NCI-H446 (cell line): ENCODE results near the gene LRRC73.
"Not testable (repeated sequence)": the region's sequence is repeated elsewhere in the genome, so short reads cannot be mapped to it uniquely, and the experiment has no call there.

ENCODE experiments used
- DNase-seq, 2 experiments: peaks; one replicate each; lab custom pipeline; 2025; lab: John Stamatoyannopoulos, UW

Gene LRRC73

GRCh38 chr6:43461936-43462335 is 48.2 kb downstream of the LRRC73 start:
- DNase-seq: no peak

- no peak for DNase-seq
These were observed 50.1 kb downstream of the LRRC73 start for GRCh38 chr6:43460032-43460431.

- no peak for DNase-seq
These were observed 50.6 kb downstream of the LRRC73 start for GRCh38 chr6:43459535-43459934.

- DNase-seq: not testable (repeated sequence)
These were observed 52.0 kb downstream of the LRRC73 start for GRCh38 chr6:43458154-43458553.

- no peak for DNase-seq
These were observed 52.5 kb downstream of the LRRC73 start for GRCh38 chr6:43457643-43458042.
